Measurements from ENCODE around the gene KCNAB3.
"Not testable (repeated sequence)": the region's sequence is repeated elsewhere in the genome, so short reads cannot be mapped to it uniquely, and the experiment has no call there.

KCNAB3 gene

DNA sequence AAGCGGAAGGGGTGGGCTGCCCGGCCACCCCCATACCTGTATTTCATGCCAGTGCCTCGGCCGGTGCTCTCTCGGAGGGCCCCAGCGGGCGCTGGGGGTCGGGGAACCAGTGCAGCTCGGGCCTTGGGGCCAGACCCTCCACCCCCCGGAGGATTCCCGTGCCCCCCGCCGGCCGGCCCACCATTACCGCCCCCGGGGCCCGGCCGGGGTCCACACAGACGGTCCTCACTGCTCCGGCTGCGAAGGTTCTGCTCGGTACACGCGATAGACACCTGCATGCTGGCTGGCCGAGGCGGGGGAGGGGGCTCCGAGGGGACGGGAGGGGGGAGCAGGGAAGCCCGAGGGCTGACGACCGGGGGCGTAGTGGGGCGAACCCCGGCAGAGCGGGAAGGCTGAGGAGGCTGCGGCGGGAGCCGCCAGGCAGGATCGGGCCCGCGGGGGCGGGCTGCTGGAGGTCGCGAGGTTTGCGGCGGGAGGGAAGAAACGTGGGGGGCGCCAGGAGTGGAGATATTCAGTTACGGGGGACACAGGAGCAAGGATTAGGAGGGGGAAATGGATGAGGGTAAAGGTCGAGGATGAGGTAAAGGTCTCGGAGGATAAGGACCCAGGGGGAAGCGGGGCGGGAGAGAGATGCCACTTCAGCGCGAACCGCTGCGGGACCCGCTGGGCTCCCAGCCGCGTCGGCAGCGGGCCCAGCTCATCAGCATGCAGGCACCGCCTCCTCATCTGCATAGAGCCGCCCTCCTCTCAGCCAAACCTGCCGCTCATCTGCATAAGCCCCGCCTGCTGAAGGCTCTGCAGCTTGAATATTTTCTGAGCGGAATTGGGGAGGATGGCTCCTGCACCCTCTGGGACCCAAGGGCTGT is at the start of gene KCNAB3:
Gene KCNAB3 (minus strand): TSS at position 699 of the 866 bp plus-strand sequence. CDS start 421 bp downstream, at position 278.
- peak; percentile 72 for DNase-seq

DNA sequence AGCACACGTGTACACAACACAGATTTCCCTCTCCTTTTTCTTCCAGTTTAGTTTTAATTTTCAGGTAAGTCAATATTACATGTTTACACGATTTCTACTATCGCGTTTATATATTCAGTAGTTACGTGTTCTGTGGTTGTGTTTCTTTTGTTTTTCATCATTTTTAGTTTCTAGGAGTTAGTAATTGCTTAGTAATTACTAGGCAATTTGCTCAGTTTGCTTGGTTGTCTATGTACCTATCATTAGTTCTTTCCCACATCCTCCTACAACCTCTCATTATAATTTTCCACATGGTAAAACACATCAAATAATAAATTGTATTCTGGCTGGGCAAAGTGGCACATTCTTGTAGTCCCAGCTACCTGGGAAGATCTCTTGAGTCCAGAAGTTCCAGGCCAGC is 48.1 kb upstream of the KCNAB3 start:
- no peak for DNase-seq

DNA sequence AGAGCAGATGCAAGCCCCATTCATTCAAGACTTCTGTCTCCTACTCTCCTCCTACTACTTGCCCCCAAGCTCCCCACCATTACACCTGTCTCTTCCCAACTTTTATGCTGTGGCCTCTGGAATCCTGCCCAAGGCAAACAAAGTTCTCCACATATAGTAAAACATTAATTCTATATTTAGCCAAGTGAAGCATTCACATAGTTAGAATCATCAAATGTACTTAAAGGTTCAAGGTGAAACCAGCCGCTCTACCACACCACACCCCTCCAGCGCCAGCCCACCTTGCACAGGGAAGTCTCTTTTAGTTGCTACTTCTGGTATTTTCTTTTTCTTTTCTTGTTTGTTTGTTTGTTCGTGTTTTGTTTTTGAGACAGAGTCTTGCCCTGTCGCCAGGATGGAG is 47.4 kb upstream of the KCNAB3 start:
- DNase-seq: no peak

DNA sequence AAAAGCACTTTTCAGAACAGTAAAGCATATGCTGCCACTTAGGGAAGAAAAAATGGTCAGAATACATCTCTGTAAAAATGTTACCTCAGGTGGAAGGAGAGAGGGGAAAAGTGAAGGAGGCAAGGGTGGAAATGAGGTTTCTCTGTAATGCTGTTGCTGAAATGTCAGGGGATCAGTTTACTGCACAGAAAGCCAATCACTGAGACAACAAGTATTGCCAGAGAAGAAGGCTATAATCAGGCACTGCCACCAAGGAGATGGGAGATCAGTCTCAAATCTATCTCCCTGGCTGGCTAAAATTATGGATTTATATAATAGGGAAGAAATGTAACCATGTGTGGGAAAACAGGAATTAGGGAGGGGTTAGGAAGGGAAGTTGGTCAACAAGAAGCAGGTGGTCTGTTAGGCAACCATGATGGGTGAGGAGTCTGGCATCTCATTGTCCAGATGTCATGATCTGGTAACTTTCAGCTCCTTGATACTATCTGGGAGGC is 45.0 kb upstream of the KCNAB3 start:
- DNase-seq: no peak

DNA sequence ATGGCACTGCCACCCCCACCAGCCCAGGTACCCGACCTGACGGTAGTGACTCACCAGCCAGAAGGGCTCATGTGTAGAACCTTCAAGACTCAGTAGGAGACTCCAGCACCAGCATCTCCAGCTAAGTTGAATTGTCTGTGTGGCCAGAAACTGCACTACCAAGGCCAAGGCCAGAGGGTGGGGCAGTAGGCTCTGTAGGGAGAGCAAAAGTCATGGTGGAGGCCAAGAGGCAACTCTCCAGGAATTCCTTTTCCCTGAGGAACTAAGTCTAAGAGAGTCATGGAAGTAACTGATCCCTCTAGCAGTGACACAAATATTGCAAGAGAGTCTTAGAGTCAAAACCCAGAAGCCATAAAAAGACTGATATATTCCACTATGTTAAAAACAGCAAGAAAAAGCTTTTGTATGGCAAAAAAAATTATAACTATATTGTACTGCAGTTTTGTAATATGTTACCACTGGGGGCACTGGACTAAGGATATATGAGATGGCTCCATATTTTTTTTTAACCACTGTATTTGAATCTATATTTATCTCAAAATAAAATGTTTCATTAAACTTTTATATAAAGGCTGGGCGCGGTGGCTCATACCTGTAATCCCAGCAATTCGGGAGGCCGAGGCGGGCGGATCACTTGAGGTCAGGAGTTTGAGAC is 42.6 kb upstream of the KCNAB3 start:
- no peak for DNase-seq

DNA sequence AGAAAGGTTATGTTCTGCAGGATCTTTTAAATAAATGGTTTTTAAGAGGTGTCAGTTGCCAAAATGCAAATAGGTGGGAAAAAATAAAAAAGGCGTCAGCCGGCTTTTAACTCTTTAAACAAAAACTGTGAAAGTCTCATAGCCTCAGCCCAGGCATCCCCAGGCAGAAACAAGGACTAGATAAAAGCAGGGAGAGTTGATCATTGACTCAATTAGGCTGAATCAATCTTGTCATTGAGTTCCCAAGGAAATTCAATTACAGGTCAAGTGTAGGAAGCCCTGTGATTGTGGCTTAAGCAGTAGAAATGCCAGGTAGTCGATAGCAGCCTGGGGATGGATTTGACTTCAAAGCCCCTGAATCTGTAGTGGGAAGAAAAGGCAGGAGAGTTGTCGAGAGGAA is 42.0 kb upstream of the KCNAB3 start:
- DNase-seq: no peak

DNA sequence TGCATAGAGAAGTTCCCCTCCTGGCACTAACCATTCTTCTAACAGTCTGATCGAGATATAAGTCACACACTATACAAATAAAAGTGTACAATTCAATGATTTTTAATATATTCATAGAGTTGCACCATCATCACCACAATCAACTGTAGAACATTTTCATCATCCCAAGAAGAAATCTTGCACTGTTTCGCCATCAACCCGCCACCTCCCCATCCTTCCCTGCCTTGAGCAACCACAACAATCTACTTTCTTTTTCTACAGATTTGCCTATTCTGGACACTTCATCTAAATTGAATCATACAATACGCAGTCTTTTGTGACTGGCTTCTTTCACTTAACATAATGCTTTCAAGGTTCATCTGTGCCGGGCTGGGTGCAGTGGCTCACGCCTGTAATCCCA is 39.8 kb upstream of the KCNAB3 start:
- DNase-seq: no peak

DNA sequence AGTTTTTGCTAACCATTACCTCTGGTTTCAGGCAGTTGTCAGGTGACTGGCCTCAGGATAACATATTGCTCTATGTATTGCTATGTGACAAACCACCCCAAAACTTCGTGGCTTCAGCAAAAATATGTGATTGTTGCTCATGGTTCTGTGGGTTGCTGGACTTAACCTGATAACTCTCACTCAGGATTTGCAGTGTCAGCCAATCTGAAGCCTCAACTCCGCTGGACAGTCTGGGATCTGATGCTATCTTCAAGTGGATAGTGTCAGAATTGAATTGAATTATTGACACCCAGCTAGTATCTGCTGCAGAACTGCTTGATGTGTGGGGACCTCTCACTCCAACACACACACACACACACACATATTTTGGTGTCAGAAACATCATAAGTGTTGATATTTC is 38.1 kb upstream of the KCNAB3 start:
- no peak for DNase-seq

DNA sequence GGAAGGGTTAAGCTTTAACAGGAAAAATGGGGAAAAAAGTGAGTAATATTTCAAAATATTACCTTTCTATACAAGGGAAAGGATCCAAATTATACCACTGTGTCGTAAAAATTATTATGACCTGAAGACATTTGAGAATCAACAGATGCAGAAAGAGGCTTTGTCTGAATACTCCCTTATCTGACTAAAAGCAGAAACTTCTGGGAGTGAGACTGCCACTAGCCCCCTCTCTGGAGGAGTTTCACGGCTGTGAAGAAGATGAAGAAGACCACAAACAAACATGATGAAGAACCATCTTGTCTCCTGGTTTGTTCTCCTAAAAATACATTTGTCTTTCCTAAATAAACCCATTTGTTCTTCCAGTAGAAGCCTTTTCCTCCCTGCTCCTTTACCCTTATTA is 31.8 kb upstream of the KCNAB3 start:
- no peak for DNase-seq

DNA sequence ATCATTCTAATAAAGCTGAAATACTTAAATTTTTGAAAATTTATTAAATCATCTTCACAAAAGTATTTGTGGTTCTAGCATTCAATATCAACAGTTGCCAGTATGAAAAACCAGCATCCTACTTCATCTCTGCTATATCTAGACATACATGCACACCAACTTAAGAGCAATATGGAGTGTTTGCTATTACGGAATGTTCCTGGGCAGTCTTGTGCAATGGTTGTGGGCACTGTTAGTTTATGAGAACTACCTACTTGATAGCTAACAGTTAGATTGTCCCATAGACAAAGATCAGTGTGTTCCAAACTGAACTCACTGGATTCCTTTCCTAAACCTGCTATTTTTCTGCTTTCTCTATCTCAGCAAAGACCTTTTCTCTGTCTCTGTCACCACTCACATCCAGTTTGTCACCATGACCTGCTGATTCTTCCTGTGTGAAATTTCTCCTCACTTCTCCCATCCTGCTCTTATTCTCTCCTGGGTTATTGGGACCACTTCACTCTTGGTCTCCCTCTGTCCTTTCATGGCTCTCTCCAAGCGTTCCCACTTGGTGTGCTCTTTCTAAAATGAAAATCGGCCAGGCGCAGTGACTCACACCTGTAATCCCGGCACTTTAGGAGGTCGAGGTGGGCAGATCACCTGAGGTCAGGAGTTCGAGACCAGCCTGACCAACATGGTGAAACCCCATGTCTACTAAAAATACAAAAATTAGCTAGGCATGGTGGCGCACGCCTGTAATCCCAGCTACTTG is 30.0 kb upstream of the KCNAB3 start:
- no peak for DNase-seq

DNA sequence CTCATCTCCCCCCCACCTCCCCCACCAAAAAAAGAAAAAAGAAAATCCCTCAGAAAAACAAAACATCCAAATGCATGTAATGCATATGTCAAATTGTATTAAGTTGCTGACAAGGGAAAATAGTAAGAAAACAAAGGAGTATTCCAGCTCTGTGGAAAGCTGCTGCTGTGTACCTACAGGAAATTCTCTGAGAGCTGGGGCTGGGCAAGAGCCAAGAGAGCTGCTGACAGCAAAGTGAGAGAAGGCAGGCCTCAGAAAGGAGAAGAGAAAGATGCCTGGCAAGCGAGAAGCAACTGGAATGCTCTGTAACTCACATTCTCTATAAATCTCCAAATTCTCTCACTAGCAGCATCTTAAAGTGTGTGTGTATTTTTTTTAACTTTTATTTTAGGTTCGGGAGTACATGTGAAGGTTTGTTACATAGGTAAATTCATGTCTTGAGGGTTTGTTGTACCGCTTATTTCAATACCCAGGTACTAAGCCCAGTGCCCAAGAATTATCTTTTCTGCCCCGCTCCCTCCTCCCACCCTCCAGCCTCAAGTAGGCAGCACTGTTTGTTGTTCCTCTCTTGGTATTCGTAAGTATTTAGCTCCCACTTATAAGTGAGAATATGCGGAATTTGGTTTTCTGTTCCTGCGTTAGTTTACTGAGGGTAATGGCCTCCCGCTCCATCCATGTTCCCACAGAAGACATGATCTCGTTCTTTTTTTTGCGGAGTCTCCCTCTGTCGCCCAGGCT is 26.7 kb upstream of the KCNAB3 start:
- DNase-seq: no peak

DNA sequence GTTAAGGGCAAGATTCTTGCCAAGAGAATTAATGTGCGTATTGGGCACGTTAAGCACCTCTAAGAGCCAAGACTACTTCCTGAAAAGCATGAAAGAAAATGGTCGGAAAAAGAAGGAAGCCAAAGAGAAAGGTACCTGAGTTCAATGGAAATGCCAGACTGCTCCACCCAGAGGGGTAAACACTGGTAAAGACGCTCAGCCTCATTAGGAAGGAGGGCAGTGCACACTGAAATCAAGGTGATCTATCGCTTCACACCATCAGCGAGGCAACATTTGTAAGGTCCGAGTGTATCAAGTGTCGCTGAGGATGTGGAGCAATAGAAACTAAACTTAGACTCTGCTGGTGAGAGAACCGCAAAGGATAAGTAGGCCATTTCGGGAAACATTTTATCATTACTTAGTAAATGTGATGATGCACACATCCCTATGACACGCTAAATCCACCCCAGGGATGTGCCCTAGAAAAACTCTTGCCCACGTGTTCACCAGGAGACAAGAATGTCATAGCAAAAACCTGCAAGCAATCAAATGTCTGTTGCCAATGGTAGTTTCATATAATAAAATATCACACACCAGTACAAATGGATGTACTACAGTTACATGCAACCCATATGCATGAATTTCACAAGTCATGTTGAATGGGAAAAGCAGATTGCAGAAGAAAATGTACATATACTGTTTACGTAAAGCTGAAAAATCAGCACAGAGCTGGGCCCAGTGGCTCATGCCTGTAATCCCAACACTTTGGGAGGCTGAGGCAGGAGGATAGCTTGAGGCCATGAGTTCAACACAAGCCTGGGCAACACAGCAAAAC is 26.0 kb upstream of the KCNAB3 start:
- no peak for DNase-seq

DNA sequence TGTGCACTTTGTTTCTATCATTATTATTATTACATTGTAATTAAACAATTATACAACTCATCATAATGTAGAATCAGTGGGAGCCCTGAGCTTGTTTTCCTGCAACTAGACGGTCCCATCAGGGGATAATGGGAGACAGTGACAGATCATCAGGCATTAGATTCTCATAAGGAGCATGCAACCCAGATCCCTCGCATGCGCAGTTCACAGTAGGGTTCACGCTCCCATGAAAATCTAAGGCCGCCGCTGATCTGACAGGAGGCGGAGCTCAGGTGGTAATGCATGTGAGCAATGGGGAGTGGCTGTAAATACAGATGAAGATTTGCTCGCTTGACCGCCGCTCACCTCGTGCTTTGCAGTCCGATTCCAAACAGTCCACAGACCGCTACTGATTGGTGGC is 23.6 kb upstream of the KCNAB3 start:
- DNase-seq: not testable (repeated sequence)

DNA sequence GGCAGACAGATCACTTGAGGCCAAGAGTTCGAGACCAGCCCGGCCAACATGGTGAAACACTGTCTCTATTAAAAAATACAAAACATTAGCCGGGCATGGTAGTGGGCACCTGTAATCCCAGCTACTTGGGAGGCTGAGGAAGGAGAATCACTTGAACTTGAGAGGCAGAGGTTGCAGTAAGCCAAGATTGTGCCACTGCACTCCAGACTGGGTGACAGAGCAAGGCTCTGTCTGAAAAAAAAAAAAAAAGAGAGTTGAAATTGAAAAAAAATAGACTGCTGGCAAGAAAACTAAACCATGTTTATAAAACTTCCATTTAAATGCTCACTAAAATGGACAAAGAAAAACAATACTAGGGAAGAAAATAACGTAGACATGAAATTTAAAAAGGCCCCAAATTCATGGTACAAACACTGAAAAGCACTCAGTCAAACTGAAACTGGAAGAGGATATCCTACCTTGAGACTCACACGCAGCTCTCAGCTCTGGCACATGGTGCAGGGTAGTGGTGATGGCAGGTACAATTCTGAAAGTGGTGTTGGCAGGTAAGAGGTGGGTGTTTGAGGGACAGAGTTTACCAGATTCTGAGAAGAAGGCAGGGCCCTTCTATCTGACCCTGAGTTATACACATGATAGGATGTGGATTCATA is 21.6 kb upstream of the KCNAB3 start:
- no peak for DNase-seq

DNA sequence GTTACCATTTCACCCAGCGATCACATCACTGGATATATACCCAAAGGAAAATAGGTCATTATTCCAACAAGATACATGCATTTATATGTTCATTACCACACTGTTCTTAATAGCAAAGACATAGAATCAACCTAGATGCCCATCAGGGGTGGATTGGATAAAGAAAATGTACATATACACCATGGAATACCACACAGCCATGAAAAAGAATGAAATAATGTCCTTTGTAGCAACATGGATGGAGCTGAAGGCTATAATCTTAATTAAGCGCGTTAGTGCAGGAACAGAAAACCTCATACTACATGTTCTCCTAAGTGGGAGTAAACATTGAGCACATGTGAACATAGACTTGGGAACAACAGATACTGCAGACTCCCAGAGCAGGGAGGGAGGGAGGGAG is 20.9 kb upstream of the KCNAB3 start:
- DNase-seq: no peak

DNA sequence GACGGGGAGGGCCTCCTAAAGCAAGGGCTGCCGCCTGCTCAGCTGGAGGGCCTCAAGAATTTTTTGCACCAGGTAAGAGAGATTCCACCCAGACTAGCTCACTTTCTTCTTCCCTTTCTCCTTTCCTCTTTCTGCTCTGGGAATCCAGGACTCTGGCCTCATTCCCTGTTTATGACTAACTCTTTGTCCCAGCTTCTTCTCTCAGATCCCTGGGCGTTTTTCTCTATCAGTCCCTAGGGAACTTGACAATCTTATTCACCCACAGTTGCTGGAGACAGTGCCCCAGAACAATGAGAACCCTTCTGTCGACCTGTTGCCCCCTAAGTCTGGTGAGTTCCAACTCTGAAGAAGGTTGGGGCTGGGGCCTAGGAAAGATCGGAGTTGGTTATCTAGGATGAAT is 18.0 kb upstream of the KCNAB3 start:
- DNase-seq: no peak

DNA sequence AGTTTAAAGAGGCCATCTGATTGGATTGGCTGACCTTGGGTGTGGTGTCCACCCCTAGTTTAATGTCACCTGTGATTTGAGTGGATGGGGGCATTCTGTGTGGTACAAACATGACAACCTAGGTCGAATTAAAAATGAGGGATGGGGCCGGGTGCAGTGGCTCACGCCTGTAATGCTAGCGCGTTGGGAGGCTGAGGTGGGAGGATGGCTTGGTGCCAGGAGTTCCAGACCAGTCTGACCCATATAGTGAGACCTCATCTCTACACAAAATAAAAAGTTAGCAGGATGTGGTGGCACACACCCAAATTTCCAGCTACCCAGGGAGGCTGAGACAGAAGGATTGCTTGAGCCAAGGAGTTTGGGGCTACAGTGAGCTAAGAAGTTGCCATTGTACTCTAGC is 16.8 kb upstream of the KCNAB3 start:
- DNase-seq: no peak

DNA sequence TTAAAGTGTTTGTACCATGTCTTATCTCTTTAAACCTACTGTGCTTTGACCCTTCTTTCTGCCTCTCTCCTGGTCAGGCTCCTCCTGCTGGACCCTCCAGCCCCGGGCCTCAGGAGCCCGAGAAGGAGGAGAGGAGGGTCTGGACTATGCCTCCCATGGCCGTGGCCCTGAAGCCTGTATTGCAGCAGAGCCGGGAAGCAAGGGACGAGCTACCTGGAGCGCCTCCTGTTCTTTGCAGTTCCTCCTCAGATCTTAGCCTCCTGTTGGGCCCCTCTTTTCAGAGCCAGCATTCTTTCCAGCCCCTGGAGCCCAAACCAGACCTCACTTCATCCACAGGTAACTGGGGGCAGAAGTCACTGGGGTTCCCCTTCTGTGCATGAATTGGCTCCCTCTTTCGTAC is 16.0 kb upstream of the KCNAB3 start:
- DNase-seq: no peak

DNA sequence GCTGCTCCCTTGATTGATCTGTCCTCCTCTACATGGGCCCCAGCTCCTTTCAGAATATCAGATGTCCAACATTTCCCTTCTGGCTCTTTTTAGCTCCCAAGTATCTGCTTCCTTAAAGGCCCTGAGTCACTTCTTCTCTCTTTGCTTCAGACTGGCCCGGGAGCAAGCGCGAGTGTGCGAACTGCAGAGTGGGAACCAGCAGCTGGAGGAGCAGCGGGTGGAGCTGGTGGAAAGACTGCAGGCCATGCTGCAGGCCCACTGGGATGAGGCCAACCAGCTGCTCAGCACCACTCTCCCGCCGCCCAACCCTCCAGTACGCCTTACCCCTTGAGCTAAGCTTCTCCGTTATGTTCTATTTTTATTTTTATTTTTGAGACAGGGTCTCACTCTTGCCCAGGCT is 14.7 kb upstream of the KCNAB3 start:
- DNase-seq: no peak

DNA sequence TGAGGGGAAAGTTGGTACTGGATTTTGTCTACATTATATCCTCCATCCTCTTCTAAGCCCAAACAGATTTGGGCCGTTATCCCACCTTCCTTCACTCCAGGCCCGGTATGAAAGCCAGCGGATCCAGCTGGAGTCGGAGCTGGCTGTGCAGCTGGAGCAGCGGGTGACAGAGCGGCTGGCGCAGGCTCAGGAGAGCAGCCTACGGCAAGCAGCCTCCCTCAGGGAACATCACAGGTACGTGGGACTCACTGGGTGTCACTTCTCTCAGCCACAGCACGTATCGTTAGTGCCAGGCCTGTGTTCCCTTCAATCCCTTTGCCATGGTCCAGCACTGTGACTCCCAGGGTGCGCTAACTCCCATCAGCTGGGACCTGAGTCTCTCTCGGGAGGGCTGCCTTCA is 13.6 kb upstream of the KCNAB3 start:
- DNase-seq: no peak

DNA sequence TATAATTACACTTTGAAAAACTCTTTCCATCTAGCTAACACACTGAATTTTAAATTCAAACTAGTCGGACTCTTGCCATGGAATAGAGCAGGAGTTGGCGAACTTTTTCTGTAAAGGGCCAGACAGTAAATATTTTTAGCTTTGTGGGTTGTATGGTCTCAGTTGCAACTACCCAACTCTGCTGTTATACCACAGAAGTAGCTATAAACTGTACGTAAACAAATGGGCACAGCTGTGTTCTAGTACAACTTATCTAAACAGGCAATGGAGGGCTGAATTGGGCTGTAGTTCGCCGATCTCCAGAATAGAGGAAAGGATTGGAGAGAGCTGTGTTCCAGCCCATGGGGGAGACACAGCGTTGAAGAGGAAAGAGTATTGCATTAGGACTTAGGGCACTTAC is 11.1 kb upstream of the KCNAB3 start:
- DNase-seq: no peak

DNA sequence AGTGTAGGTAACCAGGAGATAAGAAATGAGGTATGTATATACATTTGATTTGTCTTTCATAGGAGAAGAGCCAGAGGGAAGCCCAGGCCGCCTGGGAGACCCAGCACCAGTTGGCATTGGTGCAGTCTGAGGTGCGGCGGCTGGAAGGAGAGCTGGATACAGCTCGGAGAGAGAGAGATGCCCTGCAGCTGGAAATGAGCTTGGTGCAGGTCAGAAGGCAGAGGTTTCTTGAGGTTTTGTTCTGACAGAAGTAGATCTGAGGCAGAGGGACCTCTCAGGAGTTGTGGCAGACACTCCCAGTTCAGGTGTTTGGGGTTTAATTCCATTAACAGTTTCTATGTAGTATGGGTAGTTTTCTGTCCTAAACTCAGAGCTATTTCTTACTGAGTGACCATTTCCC is 10.4 kb upstream of the KCNAB3 start:
- no peak for DNase-seq

Measured in HCEC 1CT (cell line).